B cell (primary cell): ENCODE results near the gene HS6ST3.

Experiments used
- CTCF ChIP-seq: fragments of 200-600 bp; IDR thresholded peaks from one replicate; pipeline ENCODE4 v1.8.0; 2022; ENCODE audit warnings: antibody characterized with exemption, mild to moderate bottlenecking
- EZH2 ChIP-seq: IDR thresholded peaks from 2 replicates; pipeline ENCODE4 v1.6.1; 2012; ENCODE audit warnings: borderline replicate concordance, low read depth, mild to moderate bottlenecking, moderate library complexity, low read length; ENCODE audit not compliant: insufficient read depth, poor library complexity, severe bottlenecking

- TF ChIP-seq EZH2 (no peak), CTCF (no peak)
Observed at GRCh38 chr13:96849091-96849490, 759.2 kb downstream of the HS6ST3 start.
